ENCODE data around the gene CD79A.
"Not testable (repeated sequence)": the region's sequence is repeated elsewhere in the genome, so short reads cannot be mapped to it uniquely, and the experiment has no call there.

The CD79A gene

GRCh38 chr19:41911889-41912731 is 35.0 kb downstream of the CD79A start:
- no peak for TF ChIP-seq CTCF (IDR thresholded peaks at IDR 0.05; ENCODE audit: low read depth, low read length, missing control alignments)
- in situ Hi-C loops (cut with HindIII; ENCODE audit: low sequenced_read_pairs): no loop called here
- DNase-seq (ENCODE audit: low read depth): no peak
- H3K4me3 ChIP-seq (ENCODE audit: low read depth, low read length): no peak overlapping the region

GRCh38 chr19:41912899-41913537 is 35.9 kb downstream of the CD79A start:
- H3K4me3 ChIP-seq (ENCODE audit: low read depth, low read length): no peak overlapping the region
- TF ChIP-seq CTCF (IDR thresholded peaks at IDR 0.05; ENCODE audit: low read depth, low read length, missing control alignments): no peak
- DNase-seq (ENCODE audit: low read depth): no peak
- in situ Hi-C loops (cut with HindIII; ENCODE audit: low sequenced_read_pairs): no loop called here

- no peak for TF ChIP-seq CTCF (IDR thresholded peaks at IDR 0.05; ENCODE audit: low read depth, low read length, missing control alignments)
- no peak for DNase-seq (ENCODE audit: low read depth)
- no peak overlapping the region for H3K4me3 ChIP-seq (ENCODE audit: low read depth, low read length)
- in situ Hi-C loops (cut with HindIII; ENCODE audit: low sequenced_read_pairs): no loop called here
Measured at GRCh38 chr19:41913538-41914423, 36.7 kb downstream of the CD79A start.

- in situ Hi-C loops (cut with HindIII; ENCODE audit: low sequenced_read_pairs); DNase-seq (ENCODE audit: low read depth); H3K4me3 ChIP-seq (ENCODE audit: low read depth, low read length): not testable (repeated sequence)
Measured at GRCh38 chr19:41914424-41914834, 37.4 kb downstream of the CD79A start.

- in situ Hi-C loops (cut with HindIII; ENCODE audit: low sequenced_read_pairs): no loop called here
- no peak overlapping the region for H3K4me3 ChIP-seq (ENCODE audit: low read depth, low read length)
- no peak for TF ChIP-seq CTCF (IDR thresholded peaks at IDR 0.05; ENCODE audit: low read depth, low read length, missing control alignments)
- no peak for DNase-seq (ENCODE audit: low read depth)
Measured at GRCh38 chr19:41915021-41915775, 38.1 kb downstream of the CD79A start.

- in situ Hi-C loops (cut with HindIII; ENCODE audit: low sequenced_read_pairs): no loop called here
- H3K4me3 ChIP-seq (ENCODE audit: low read depth, low read length): no peak overlapping the region
- TF ChIP-seq CTCF (IDR thresholded peaks at IDR 0.05; ENCODE audit: low read depth, low read length, missing control alignments): no peak
Measured at GRCh38 chr19:41915776-41916414, 38.8 kb downstream of the CD79A start.

More at GRCh38 chr19:41915776-41916414, 38.8 kb downstream of the CD79A start:
- no peak for DNase-seq (ENCODE audit: low read depth)

Data from astrocyte of the cerebellum (primary cell).